Ovary (tissue), 9 donors: ENCODE measurements around the gene RGS6. TPM values are rescaled to one million over a fixed set of nuclear protein-coding genes. Genes with fewer than 3 reads are reported as not detected.

Experiments used
- DNase-seq, 5 donors: peaks; one replicate each; pipeline ENCODE4 v3.0.0-alpha.2; 2019 to 2020
- H3K27ac ChIP-seq, 2 donors: fragments of 200-600 bp; one replicate each; pipeline versions ENCODE4 v1.5.1 to v1.8.0; 2019 to 2022
- H3K27me3 ChIP-seq: fragments of 200-600 bp; one replicate; pipeline ENCODE4 v1.8.0; 2022
- H3K36me3 ChIP-seq: fragments of 200-600 bp; sonication (generic); one replicate; pipeline ENCODE4 v1.5.1; 2019
- H3K4me1 ChIP-seq: one replicate; pipeline ENCODE4 v1.8.1; 2013; ENCODE audit warnings: mild to moderate bottlenecking, moderate library complexity; ENCODE audit not compliant: insufficient read depth
- H3K4me3 ChIP-seq: fragments of 200-600 bp; sonication (generic); one replicate; pipeline ENCODE4 v1.5.1; 2017
- H3K9me3 ChIP-seq, 2 donors: fragments of 200-600 bp in 1 of 2; sonication (generic) in 1 of 2; one replicate each; pipeline versions ENCODE4 v1.5.1 to v1.8.1; 2013 to 2019; ENCODE audit warnings: mild to moderate bottlenecking in 1 of 2, moderate library complexity in 1 of 2
- CTCF ChIP-seq, 3 donors: fragments of 450-650 bp in 2 of 3; fragments of 200-600 bp in 1 of 3; IDR thresholded peaks; one replicate each; pipeline versions ENCODE4 v1.5.1 to v1.8.0; 2016 to 2022; ENCODE audit warnings: antibody characterized with exemption in 3 of 3, mild to moderate bottlenecking in 1 of 3
- EP300 ChIP-seq: sonication (generic); formaldehyde crosslinking; IDR thresholded peaks from one replicate; pipeline ENCODE4 v1.6.1; 2017; ENCODE audit warnings: antibody characterized with exemption
- POLR2A ChIP-seq: fragments of 450-650 bp; IDR thresholded peaks from one replicate; pipeline ENCODE4 v1.6.1; 2017; ENCODE audit warnings: antibody characterized with exemption, mild to moderate bottlenecking, moderate library complexity
- WGBS, 3 donors: extraction: QIAGEN DNeasy Blood & Tissue Kit in 1 of 3; methylation state at CpG; one replicate each; pipeline versions ENCODE4 v1.1.5 to v1.1.7; 2013 to 2017; 5-methylcytosine and 5-hydroxymethylcytosine counted together
- intact Hi-C, 4 donors: fragments of 100-400 bp; cut with DNase I; formaldehyde crosslinking; loops; one replicate each; pipeline versions ENCODE4 v1.11.0 to v1.15.1; 2022 to 2023
- polyA plus RNA-seq, 2 donors: library from polyadenylated mRNA; stranded (reverse); fragments of 200-250 nt in 1 of 2; fragments of 350-450 nt in 1 of 2; fragmentation: Illumina TruSeq in 1 of 2; extraction: RNeasy Lipid Tissue Mini Kit (QIAGEN cat#74804) in 1 of 2; gene quantifications; one replicate each; pipeline ENCODE4 v1.2.3, GENCODE V29; 2013 to 2014
- total RNA-seq, 7 donors: library from RNA; depleted of rRNA in 2 of 7; stranded (reverse); fragments of >200 nt in 2 of 7; fragmentation: NEBNext Ultra II Directional in 3 of 7; extraction: Animal tissue kit (Norgen Biotek cat#: 25700) in 3 of 7; gene quantifications; one replicate each; pipeline versions ENCODE4 v1.1.0 to v1.2.4, GENCODE V29; 2016 to 2023
- donor health status: DM: no; HTN: no; CAD: no; lungs with moderate emphysema.
- donor health status: DM: no; HTN: no; CAD: no.
- donor health status: Bipolar disorder and iron deficiency.
- donor health status: DM: yes; HTN: yes; CAD: no.
- donor health status: DM: no; HTN: no; CAD: no.
- donor health status: DM: yes; HTN: yes; CAD: no.

Gene RGS6
- total and polyA plus RNA-seq, 9 donors: 0.53 to 6.9 (median 1.1) TPM

GRCh38 chr14:72380456-72380855, 448.2 kb downstream of the RGS6 start:
- WGBS, 3 donors: 85 to 95% (median 91%) methylated on average over 1 of the region's 1 CpG
- Histone ChIP-seq H3K27me3 (no peaks in the 10 kb centered on the region), H3K27ac (no peak overlapping the region), H3K36me3 (no peaks in the 10 kb centered on the region), H3K9me3 (no peaks in the 10 kb centered on the region), H3K4me1 (no peaks in the 10 kb centered on the region), H3K4me3 (no peak overlapping the region)
- no peak for DNase-seq
- intact Hi-C loops: no loop called here
- TF ChIP-seq POLR2A (no peak), EP300 (no peak), CTCF (IDR thresholded peaks at IDR 0.05) (no peak)

- Histone ChIP-seq H3K36me3 (no peaks in the 10 kb centered on the region), H3K9me3 (no peaks in the 10 kb centered on the region), H3K27ac (no peak overlapping the region), H3K4me1 (no peaks in the 10 kb centered on the region), H3K4me3 (no peak overlapping the region), H3K27me3 (no peaks in the 10 kb centered on the region)
- 40 to 59% (median 43%) methylated on average over 5 of the region's 5 CpGs for WGBS, 3 donors
- no peak for DNase-seq
- TF ChIP-seq POLR2A (no peak), EP300 (no peak), CTCF (IDR thresholded peaks at IDR 0.05) (no peak)
- intact Hi-C loops: no loop called here
Measured at GRCh38 chr14:72383865-72384264, 451.6 kb downstream of the RGS6 start.

- no peaks in the 10 kb centered on the region for H3K27me3 ChIP-seq
- H3K36me3 ChIP-seq: no peaks in the 10 kb centered on the region
- DNase-seq: no peak
- TF ChIP-seq CTCF (IDR thresholded peaks at IDR 0.05): no peak
- TF ChIP-seq EP300: no peak
- TF ChIP-seq POLR2A: no peak
- no peak overlapping the region for H3K4me3 ChIP-seq
- H3K4me1 ChIP-seq: no peaks in the 10 kb centered on the region
- WGBS, 3 donors: 83 to 90% (median 83%) methylated on average over 3 of the region's 3 CpGs
- H3K27ac ChIP-seq: no peak overlapping the region
- H3K9me3 ChIP-seq: no peaks in the 10 kb centered on the region
- intact Hi-C loops: no loop called here
Measured at GRCh38 chr14:72387726-72388125, 455.5 kb downstream of the RGS6 start.

- Histone ChIP-seq H3K27me3 (no peaks in the 10 kb centered on the region), H3K4me1 (no peaks in the 10 kb centered on the region), H3K9me3 (no peaks in the 10 kb centered on the region), H3K4me3 (no peak overlapping the region), H3K27ac (no peak overlapping the region), H3K36me3 (no peaks in the 10 kb centered on the region)
- intact Hi-C loops: no loop called here
- TF ChIP-seq EP300 (no peak), POLR2A (no peak), CTCF (IDR thresholded peaks at IDR 0.05) (no peak)
- 89 to 92% (median 91%) methylated on average over 7 of the region's 7 CpGs for WGBS, 3 donors
- no peak for DNase-seq
Measured at GRCh38 chr14:72389200-72389599, 457.0 kb downstream of the RGS6 start.
